ENCODE measurements around the gene ROGDI.
A peak's percentile ranks its signal among the peaks of the same experiment; 100 is the strongest.

Gene ROGDI

DNA sequence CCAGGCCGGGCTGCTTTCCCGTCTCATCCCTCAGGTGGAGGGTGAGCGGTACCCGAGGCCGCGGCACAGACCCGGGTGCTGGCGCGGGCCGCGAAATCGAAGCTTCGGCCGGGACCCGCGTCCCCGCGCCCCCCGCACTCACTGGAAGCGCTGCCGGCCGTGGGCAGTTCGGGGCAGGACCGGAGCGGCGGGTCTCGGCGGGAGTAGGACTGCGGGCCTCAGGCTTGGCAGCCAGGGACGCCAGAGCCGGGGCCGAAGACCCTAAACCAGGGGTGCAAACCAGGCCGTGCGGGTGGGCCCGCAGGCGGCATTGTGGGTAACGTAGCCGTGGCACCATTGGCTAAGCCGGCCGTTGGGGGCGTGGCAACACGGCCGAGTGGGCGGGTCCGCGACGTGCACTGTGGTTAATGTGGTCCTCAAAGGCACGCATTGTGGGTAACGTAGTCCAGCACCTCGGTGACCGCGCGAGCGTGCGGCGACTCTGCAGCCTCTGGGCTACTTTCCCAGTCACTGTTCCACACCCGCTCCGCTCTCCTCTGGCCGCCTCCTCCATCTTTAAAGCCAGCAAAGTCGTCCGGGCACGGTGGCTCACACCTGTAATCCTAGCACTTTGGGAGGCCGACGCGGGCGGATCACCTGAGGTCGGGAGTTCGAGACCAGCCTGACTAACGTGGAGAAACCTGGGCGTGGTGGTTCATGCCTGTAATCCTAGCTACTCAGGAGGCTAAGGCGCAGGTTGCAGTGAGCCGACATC lies 35.4 kb downstream of the ROGDI start, which contains the start of gene ZNF500:
Gene ZNF500, minus strand, starts transcription at position 288 of the 754 bp plus-strand sequence. CDS start 1,184 bp downstream, outside the sequence.
- TF ChIP-seq, protein P1, sequence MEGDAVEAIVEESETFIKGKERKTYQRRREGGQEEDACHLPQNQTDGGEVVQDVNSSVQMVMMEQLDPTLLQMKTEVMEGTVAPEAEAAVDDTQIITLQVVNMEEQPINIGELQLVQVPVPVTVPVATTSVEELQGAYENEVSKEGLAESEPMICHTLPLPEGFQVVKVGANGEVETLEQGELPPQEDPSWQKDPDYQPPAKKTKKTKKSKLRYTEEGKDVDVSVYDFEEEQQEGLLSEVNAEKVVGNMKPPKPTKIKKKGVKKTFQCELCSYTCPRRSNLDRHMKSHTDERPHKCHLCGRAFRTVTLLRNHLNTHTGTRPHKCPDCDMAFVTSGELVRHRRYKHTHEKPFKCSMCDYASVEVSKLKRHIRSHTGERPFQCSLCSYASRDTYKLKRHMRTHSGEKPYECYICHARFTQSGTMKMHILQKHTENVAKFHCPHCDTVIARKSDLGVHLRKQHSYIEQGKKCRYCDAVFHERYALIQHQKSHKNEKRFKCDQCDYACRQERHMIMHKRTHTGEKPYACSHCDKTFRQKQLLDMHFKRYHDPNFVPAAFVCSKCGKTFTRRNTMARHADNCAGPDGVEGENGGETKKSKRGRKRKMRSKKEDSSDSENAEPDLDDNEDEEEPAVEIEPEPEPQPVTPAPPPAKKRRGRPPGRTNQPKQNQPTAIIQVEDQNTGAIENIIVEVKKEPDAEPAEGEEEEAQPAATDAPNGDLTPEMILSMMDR (IDR thresholded peaks at IDR 0.05; ENCODE audit: low read depth, low read length): no peak
- TF ChIP-seq MYC (IDR thresholded peaks at IDR 0.05; ENCODE audit: low read depth, low read length): peak; percentile 84
- peak; percentile 58 for TF ChIP-seq POLR2A (IDR thresholded peaks at IDR 0.05; ENCODE audit: extremely low read depth, insufficient read length)
- peak; percentile 76; the same call in 1 of the 2 replicates for TF ChIP-seq MAX (IDR thresholded peaks at IDR 0.05; ENCODE audit: low read depth, low read length)
- peak; percentile 96 for DNase-seq (ENCODE audit: low read depth)

GRCh38 chr16:4765511-4766474 lies 36.6 kb downstream of the ROGDI start:
- no peak for DNase-seq (ENCODE audit: low read depth)
- H3K4me3 ChIP-seq (ENCODE audit: low read depth, low read length): peak overlapping the region; percentile 93
- TF ChIP-seq MYC (IDR thresholded peaks at IDR 0.05; ENCODE audit: low read depth, low read length) (no peak), POLR2A (IDR thresholded peaks at IDR 0.05; ENCODE audit: extremely low read depth, insufficient read length) (no peak)

More for the DNA sequence above, 35.4 kb downstream of the ROGDI start, which contains the start of gene ZNF500:
- peak within 1 kb of the TSS; percentile 93 for H3K4me3 ChIP-seq (ENCODE audit: low read depth, low read length)

DNA sequence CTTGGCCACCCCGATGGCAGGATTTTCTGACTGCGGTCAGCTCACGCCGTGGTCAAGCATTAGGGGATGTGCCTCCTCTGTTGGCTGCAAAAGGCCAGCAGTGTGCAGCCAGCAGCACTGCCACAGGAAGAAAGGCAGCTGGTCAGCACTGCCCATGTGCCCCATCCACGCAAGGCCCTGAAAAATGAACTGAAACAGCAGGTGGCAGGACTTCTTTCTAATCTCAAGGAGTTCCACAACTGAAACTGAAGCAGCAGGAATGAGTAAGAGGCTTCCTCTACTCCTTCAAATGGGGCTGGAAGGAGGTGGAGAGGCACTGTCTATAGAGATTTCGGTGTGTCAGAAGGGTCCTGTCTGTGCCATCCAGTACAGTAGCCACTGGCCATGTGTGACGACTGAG lies 38.6 kb downstream of the ROGDI start:
- no peak for DNase-seq (ENCODE audit: low read depth)
- TF ChIP-seq MAX (IDR thresholded peaks at IDR 0.05; ENCODE audit: low read depth, low read length) (no peak), MYC (IDR thresholded peaks at IDR 0.05; ENCODE audit: low read depth, low read length) (no peak), POLR2A (IDR thresholded peaks at IDR 0.05; ENCODE audit: extremely low read depth, insufficient read length) (no peak)
- TF ChIP-seq, protein P1 (IDR thresholded peaks at IDR 0.05; ENCODE audit: low read depth, low read length): no peak
- no peak overlapping the region for H3K4me3 ChIP-seq (ENCODE audit: low read depth, low read length)

DNA sequence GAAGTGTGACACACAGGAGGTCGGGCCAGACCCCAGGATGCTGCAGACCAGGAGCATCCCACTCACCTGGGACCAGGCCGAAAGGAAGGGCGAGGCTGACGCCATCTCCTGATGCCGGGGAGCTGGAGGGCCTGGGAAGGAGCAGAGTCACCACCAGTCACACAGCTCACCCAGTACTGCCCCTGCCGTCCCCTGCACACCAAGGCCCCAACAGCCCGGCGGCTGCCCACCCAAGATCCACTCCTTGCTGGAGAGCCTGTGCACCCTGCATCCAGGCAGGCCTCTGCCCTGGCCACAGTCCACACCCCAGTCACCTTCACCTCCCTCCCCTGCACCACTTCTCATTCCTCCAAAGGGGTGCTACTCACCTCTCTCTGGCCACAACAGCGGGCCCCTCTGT lies 40.2 kb downstream of the ROGDI start:
- DNase-seq (ENCODE audit: low read depth): no peak
- no peak for TF ChIP-seq POLR2A (IDR thresholded peaks at IDR 0.05; ENCODE audit: extremely low read depth, insufficient read length)
- TF ChIP-seq, protein P1 (IDR thresholded peaks at IDR 0.05; ENCODE audit: low read depth, low read length): no peak
- no peak for TF ChIP-seq MAX (IDR thresholded peaks at IDR 0.05; ENCODE audit: low read depth, low read length)
- TF ChIP-seq MYC (IDR thresholded peaks at IDR 0.05; ENCODE audit: low read depth, low read length): no peak
- H3K4me3 ChIP-seq (ENCODE audit: low read depth, low read length): no peak overlapping the region

DNA sequence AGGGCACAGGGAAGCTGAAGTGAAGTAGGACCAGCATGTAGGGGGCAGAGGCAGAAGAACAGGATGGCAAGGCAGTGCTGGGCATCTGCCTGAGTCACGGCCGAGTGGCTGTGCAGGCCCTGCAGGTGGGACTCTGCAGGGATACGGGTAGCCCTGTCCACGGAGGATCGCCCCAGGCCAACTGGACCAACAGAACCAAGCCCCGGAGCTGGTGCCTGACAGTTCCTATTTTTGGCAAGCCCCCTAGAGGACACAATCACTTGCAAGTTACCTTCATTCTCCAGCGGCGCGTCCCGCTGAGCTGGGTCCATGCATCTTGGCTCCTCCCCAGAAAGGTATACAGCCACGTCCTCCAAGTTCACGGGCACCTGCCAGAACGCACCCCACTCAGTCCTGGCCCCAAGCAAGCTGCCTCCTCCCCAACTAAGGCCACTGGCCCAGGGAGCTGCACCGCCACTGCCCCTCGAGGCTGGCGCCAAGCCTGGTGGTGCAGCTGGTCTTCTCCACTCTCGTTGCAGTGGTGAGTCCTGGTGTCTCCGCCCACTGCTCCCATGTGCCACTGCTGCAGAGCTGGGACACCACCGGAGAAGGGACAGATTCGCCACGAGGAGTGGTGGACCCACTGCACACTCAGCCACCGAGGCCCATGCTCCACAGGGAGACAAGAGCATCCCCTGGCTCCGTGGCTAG lies 42.1 kb downstream of the ROGDI start:
- DNase-seq (ENCODE audit: low read depth): no peak
- TF ChIP-seq MYC (IDR thresholded peaks at IDR 0.05; ENCODE audit: low read depth, low read length): no peak
- TF ChIP-seq MAX (IDR thresholded peaks at IDR 0.05; ENCODE audit: low read depth, low read length): no peak
- TF ChIP-seq, protein P1 (IDR thresholded peaks at IDR 0.05; ENCODE audit: low read depth, low read length): no peak
- no peak for TF ChIP-seq POLR2A (IDR thresholded peaks at IDR 0.05; ENCODE audit: extremely low read depth, insufficient read length)
- no peak overlapping the region for H3K4me3 ChIP-seq (ENCODE audit: low read depth, low read length)
